HG02981 (cell line): Measurements from ENCODE around the gene ADGRL1.
"Not testable (repeated sequence)": the region's sequence is repeated elsewhere in the genome, so short reads cannot be mapped to it uniquely, and the experiment has no call there.

Experiments
- ATAC-seq: cut with Tn5 transposase; IDR thresholded peaks from one replicate; pipeline ENCODE4 v1.9.1; 2021; ENCODE audit warnings: mild to moderate bottlenecking, moderate library complexity; ENCODE audit not compliant: unreplicated experiment

The ADGRL1 gene

GRCh38 chr19:14205452-14206287 lies at the start of gene ADGRL1:
TSS of gene ADGRL1 (minus strand) at chr19:14206169. CDS start at chr19:14183602, 22,567 bp downstream.
- not testable (repeated sequence) for ATAC-seq

- not testable (repeated sequence) for ATAC-seq
These were observed 49.3 kb upstream of the ADGRL1 start for GRCh38 chr19:14255316-14255715.

GRCh38 chr19:14253822-14254599 lies 48.0 kb upstream of the ADGRL1 start:
- ATAC-seq, result not testable (repeated sequence)

GRCh38 chr19:14252136-14252535 lies 46.2 kb upstream of the ADGRL1 start:
- ATAC-seq, result not testable (repeated sequence)

- no peak for ATAC-seq
These were observed 44.9 kb upstream of the ADGRL1 start for GRCh38 chr19:14250870-14251269.

GRCh38 chr19:14250315-14250714 lies 44.3 kb upstream of the ADGRL1 start:
- ATAC-seq, result not testable (repeated sequence)

- not testable (repeated sequence) for ATAC-seq
These were observed 43.9 kb upstream of the ADGRL1 start for GRCh38 chr19:14249891-14250290.

- not testable (repeated sequence) for ATAC-seq
These were observed 43.2 kb upstream of the ADGRL1 start for GRCh38 chr19:14249012-14249754.

GRCh38 chr19:14248578-14249011 lies 42.6 kb upstream of the ADGRL1 start:
- ATAC-seq, result no peak

GRCh38 chr19:14247548-14248471 lies 41.8 kb upstream of the ADGRL1 start:
- ATAC-seq, result not testable (repeated sequence)

GRCh38 chr19:14247205-14247547 lies 41.2 kb upstream of the ADGRL1 start:
- ATAC-seq, result not testable (repeated sequence)

GRCh38 chr19:14244393-14244792 lies 38.4 kb upstream of the ADGRL1 start:
- ATAC-seq, result not testable (repeated sequence)

GRCh38 chr19:14243718-14244117 lies 37.7 kb upstream of the ADGRL1 start:
- ATAC-seq, result not testable (repeated sequence)

GRCh38 chr19:14237014-14237941 lies 31.3 kb upstream of the ADGRL1 start:
- no peak for ATAC-seq

- ATAC-seq, result not testable (repeated sequence)
These were observed 27.0 kb upstream of the ADGRL1 start for GRCh38 chr19:14232945-14233344.

GRCh38 chr19:14228446-14229071 lies 22.6 kb upstream of the ADGRL1 start:
- not testable (repeated sequence) for ATAC-seq

GRCh38 chr19:14226498-14226897 lies 20.5 kb upstream of the ADGRL1 start:
- ATAC-seq, result not testable (repeated sequence)

GRCh38 chr19:14222886-14223285 lies 16.9 kb upstream of the ADGRL1 start:
- ATAC-seq, result no peak
